Glutamatergic neuron (in vitro differentiated cells): ENCODE measurements around the gene ATP2A2. TPM values are rescaled to one million over a fixed set of nuclear protein-coding genes. Genes with fewer than 3 reads are reported as not detected.
A peak's percentile ranks its signal among the peaks of the same experiment; 100 is the strongest.
"Not testable (repeated sequence)": the region's sequence is repeated elsewhere in the genome, so short reads cannot be mapped to it uniquely, and the experiment has no call there.

ENCODE experiments used
- DNase-seq: peaks from one replicate; pipeline ENCODE4 v3.0.0; 2022
- H3K27ac Mint-ChIP-seq: one replicate; pipeline ENCODE4 v1.8.0; 2020; ENCODE audit warnings: mild to moderate bottlenecking, mixed read lengths, inconsistent platforms; ENCODE audit not compliant: unreplicated experiment
- H3K27me3 Mint-ChIP-seq: one replicate; pipeline ENCODE4 v1.8.0; 2020; ENCODE audit warnings: mild to moderate bottlenecking, moderate library complexity, mixed read lengths, inconsistent platforms; ENCODE audit not compliant: unreplicated experiment
- H3K36me3 Mint-ChIP-seq: one replicate; pipeline ENCODE4 v1.8.0; 2020; ENCODE audit warnings: mild to moderate bottlenecking, mixed read lengths, inconsistent platforms; ENCODE audit not compliant: unreplicated experiment
- H3K4me1 Mint-ChIP-seq: one replicate; pipeline ENCODE4 v1.8.0; 2020; ENCODE audit warnings: mild to moderate bottlenecking, low read depth, mixed read lengths, inconsistent platforms; ENCODE audit not compliant: unreplicated experiment
- H3K4me3 Mint-ChIP-seq: one replicate; pipeline ENCODE4 v1.8.0; 2020; ENCODE audit warnings: mild to moderate bottlenecking, mixed read lengths, inconsistent platforms; ENCODE audit not compliant: unreplicated experiment
- H3K9me3 Mint-ChIP-seq: one replicate; pipeline ENCODE4 v1.8.0; 2020; ENCODE audit warnings: mild to moderate bottlenecking, moderate library complexity, mixed read lengths, inconsistent platforms; ENCODE audit not compliant: unreplicated experiment
- total RNA-seq: library from RNA; stranded (reverse); fragmentation: NEBNext Ultra II Directional; extraction: Animal tissue kit (Norgen Biotek cat#: 25700); gene quantifications from one replicate; pipeline ENCODE4 v1.2.1, GENCODE V29; 2021; ENCODE audit not compliant: unreplicated experiment
- TF ChIP-seq, protein P1 (sequence below): fragments of 200-600 bp; sonication (generic); IDR thresholded peaks from one replicate; pipeline ENCODE4 v1.5.0; 2021; ENCODE audit not compliant: partially characterized antibody, unreplicated experiment

ATP2A2 gene
- total RNA-seq, 1 donor from 2014 or later, result 269 TPM

GRCh38 chr12:110373425-110373824, 92.4 kb downstream of the ATP2A2 start:
- H3K27ac Mint-ChIP-seq, result peak overlapping the region; percentile 95
- no peaks in the 10 kb centered on the region for H3K27me3 Mint-ChIP-seq
- DNase-seq, result no peak
- peaks cover 4% of the 10 kb centered on the region for H3K9me3 Mint-ChIP-seq
- peaks cover 8% of the 10 kb centered on the region for H3K36me3 Mint-ChIP-seq
- TF ChIP-seq, protein P1, sequence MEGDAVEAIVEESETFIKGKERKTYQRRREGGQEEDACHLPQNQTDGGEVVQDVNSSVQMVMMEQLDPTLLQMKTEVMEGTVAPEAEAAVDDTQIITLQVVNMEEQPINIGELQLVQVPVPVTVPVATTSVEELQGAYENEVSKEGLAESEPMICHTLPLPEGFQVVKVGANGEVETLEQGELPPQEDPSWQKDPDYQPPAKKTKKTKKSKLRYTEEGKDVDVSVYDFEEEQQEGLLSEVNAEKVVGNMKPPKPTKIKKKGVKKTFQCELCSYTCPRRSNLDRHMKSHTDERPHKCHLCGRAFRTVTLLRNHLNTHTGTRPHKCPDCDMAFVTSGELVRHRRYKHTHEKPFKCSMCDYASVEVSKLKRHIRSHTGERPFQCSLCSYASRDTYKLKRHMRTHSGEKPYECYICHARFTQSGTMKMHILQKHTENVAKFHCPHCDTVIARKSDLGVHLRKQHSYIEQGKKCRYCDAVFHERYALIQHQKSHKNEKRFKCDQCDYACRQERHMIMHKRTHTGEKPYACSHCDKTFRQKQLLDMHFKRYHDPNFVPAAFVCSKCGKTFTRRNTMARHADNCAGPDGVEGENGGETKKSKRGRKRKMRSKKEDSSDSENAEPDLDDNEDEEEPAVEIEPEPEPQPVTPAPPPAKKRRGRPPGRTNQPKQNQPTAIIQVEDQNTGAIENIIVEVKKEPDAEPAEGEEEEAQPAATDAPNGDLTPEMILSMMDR, result no peak
- peaks cover 19% of the 10 kb centered on the region for H3K4me1 Mint-ChIP-seq
- peak overlapping the region; percentile 68 for H3K4me3 Mint-ChIP-seq

DNA sequence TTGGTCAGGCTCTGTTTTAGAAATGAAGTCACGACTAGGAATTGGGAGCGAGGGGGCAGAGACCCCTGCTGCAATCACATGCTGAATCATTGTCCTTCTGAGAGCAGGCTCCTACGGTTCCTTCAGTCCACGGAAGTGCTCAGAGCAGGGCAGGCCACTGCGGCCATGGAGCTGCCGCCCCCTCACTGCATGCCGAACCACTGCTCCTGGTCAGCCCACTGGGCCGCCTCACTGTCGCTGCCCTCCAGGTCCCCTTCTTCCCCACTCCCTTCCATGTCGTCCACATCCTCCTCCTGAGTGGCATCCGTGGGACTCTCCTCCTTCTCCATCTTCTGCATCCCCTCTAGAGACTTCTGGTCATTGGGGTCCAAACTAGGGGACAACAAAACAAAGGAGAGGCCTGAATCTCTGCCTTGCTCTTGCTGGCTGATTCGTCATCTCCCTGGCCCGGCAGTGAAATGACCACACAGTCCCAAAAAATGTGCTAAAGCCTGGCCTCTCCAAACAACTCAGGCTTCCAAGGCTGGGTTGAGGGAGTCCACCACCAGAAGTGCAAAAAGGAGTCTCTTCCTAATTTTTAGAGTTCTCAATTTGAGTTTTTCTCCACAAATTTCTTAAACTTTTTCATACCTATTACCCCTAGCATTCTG, 93.0 kb downstream of the ATP2A2 start:
- TF ChIP-seq, protein P1, result no peak
- Mint-ChIP-seq H3K4me1 (peaks cover 17% of the 10 kb centered on the region), H3K27ac (peak overlapping the region; percentile 95), H3K27me3 (no peaks in the 10 kb centered on the region), H3K36me3 (peaks cover 8% of the 10 kb centered on the region), H3K4me3 (no peak overlapping the region), H3K9me3 (peaks cover 4% of the 10 kb centered on the region)
- DNase-seq, result no peak

DNA sequence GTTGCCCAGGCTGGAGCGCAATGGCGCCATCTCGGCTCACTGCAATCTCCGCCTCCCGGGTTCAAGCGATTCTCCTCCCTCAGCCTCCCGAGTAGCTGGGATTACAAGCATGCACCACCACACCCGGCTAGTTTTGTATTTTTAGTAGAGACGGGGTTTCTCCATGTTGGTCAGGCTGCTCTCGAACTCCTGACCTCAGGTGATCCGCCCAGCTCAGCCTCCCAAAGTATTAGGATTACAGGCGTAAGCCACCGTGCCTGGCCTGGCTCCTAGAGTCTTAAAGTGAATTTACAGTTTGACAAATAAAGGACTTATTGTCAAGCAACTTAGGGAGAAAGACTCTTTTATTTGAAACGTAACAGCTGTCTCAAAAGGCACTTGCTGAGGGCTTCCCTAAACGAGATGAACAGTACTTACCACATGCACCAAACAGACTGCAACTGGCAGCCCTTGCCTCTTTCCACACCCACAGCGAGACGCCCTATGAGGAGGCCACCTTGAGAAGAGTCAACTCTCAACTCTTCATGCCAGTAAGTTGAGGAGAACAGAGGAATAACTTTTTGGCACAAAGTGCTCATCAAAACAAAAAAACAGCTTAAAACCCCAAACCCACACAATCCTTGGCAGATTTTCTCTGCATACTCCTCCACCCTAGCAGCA, 97.2 kb downstream of the ATP2A2 start:
- H3K4me3 Mint-ChIP-seq, H3K27ac Mint-ChIP-seq, H3K36me3 Mint-ChIP-seq, H3K27me3 Mint-ChIP-seq, DNase-seq, H3K9me3 Mint-ChIP-seq: not testable (repeated sequence)
- peaks cover 11% of the 10 kb centered on the region for H3K4me1 Mint-ChIP-seq

- peaks cover 6% of the 10 kb centered on the region for H3K4me1 Mint-ChIP-seq
- H3K36me3 Mint-ChIP-seq, result peaks cover 8% of the 10 kb centered on the region
- H3K4me3 Mint-ChIP-seq, result no peak overlapping the region
- TF ChIP-seq, protein P1, result no peak
- peaks cover 2% of the 10 kb centered on the region for H3K9me3 Mint-ChIP-seq
- DNase-seq, result no peak
- H3K27ac Mint-ChIP-seq, result no peak overlapping the region
- no peaks in the 10 kb centered on the region for H3K27me3 Mint-ChIP-seq
Observed at GRCh38 chr12:110379197-110379596, 98.2 kb downstream of the ATP2A2 start.

GRCh38 chr12:110379631-110380030, 98.6 kb downstream of the ATP2A2 start:
- TF ChIP-seq, protein P1, result no peak
- no peak for DNase-seq
- H3K27me3 Mint-ChIP-seq, result no peaks in the 10 kb centered on the region
- H3K4me1 Mint-ChIP-seq, result peaks cover 3% of the 10 kb centered on the region
- H3K4me3 Mint-ChIP-seq, result no peak overlapping the region
- no peak overlapping the region for H3K27ac Mint-ChIP-seq
- H3K9me3 Mint-ChIP-seq, result peaks cover 2% of the 10 kb centered on the region
- peaks cover 8% of the 10 kb centered on the region for H3K36me3 Mint-ChIP-seq
